ENCODE data around the gene MRPL39. TPM values are rescaled to one million over a fixed set of nuclear protein-coding genes. Genes with fewer than 3 reads are reported as not detected.

The MRPL39 gene
- total and polyA plus RNA-seq, 9 of the 15 experiments (the other 6 are each of a cell fraction or from before 2014, with no cell fraction given) = 65.4 to 247 (median 105) TPM

DNA sequence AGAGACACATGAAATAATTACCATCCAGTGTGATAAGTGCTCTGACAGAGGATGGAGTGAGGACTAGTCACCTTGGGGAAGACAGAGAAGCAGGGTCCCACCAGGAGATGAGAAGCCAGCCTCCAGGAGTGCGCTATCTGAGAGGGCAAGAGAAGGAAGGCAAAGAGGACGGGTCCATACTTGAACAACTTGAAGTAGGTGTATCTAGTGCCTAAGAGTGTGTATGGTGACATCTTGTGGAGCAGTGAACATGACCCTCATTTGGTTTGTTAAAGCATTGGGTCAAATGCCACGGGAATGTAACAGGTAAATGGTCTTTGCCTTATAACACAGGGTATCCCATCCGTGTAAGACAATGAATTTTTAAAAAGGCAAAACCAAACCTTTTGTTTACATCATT, 39.8 kb downstream of the MRPL39 start:
- TF ChIP-seq WHSC1 (IDR thresholded peaks at IDR 0.05; ENCODE audit: low read length) (no peak), PTRF (tag; IDR thresholded peaks at IDR 0.05) (no peak), ZSCAN32 (CRISPR knock-in tag; IDR thresholded peaks at IDR 0.05) (no peak), PML (IDR thresholded peaks at IDR 0.05; ENCODE audit: low read length) (no peak), HOXB6 (CRISPR knock-in tag; IDR thresholded peaks at IDR 0.05; ENCODE audit: borderline replicate concordance) (no peak), PKNOX1 (IDR thresholded peaks at IDR 0.05) (no peak), HNRNPH1 (optimal IDR thresholded peaks at IDR 0.05; ENCODE audit: low read depth, low read length) (no peak), SNRNP70 (optimal IDR thresholded peaks at IDR 0.05; ENCODE audit: low read depth, low read length) (no peak)
- TF ChIP-seq, protein P1, sequence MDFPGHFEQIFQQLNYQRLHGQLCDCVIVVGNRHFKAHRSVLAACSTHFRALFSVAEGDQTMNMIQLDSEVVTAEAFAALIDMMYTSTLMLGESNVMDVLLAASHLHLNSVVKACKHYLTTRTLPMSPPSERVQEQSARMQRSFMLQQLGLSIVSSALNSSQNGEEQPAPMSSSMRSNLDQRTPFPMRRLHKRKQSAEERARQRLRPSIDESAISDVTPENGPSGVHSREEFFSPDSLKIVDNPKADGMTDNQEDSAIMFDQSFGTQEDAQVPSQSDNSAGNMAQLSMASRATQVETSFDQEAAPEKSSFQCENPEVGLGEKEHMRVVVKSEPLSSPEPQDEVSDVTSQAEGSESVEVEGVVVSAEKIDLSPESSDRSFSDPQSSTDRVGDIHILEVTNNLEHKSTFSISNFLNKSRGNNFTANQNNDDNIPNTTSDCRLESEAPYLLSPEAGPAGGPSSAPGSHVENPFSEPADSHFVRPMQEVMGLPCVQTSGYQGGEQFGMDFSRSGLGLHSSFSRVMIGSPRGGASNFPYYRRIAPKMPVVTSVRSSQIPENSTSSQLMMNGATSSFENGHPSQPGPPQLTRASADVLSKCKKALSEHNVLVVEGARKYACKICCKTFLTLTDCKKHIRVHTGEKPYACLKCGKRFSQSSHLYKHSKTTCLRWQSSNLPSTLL (IDR thresholded peaks at IDR 0.05) = no peak
- H2AFZ ChIP-seq (ENCODE audit: low read depth, low read length) = no peak overlapping the region
- no TSS peak for BruUV-seq (replicated peaks)
- H3K27me3 ChIP-seq (ENCODE audit: control insufficient read depth in 2 of 2, insufficient read depth in 2 of 2, low read length in 2 of 2) = no peaks in the 10 kb centered on the region
- no peak for FAIRE-seq
- H3K4me3 ChIP-seq = no peak overlapping the region
- WGBS (ENCODE audit: insufficient coverage, low coverage, missing lambda C conversion rate) = 17% methylated on average over 4 of the region's 4 CpGs
- POLR2A ChIA-PET = no interaction called here
- no peak overlapping the region for H3K9ac ChIP-seq (ENCODE audit: insufficient read depth in 1 of 2, low read depth in 2 of 2, low read length in 2 of 2)
- intact Hi-C loops (cut with micrococcal nuclease) (no loop called here), in situ Hi-C loops (cut with MboI) (no loop called here)
- no peak for DNase-seq (ENCODE audit: extremely low read depth in 1 of 4, low spot score in 3 of 4)
- no peaks in the 10 kb centered on the region for H3K79me2 ChIP-seq (ENCODE audit: control insufficient read depth, insufficient read depth, low read length)
- no peaks in the 10 kb centered on the region for H3K9me1 ChIP-seq (ENCODE audit: control insufficient read depth, insufficient read depth, low read length)
- CTCF ChIA-PET (ENCODE audit: low intra/inter-chr PET ratio) = no interaction called here
- H3K4me1 ChIP-seq (replicated peaks in 1 of 2; ENCODE audit: control insufficient read depth in 2 of 2, insufficient read depth in 2 of 2, low read length in 2 of 2) = no peaks in the 10 kb centered on the region
- H4K20me1 ChIP-seq (replicated peaks; ENCODE audit: control insufficient read depth, insufficient read depth, low read length) = no peaks in the 10 kb centered on the region
- peaks cover 3% of the 10 kb centered on the region; the same call in 1 of the 3 replicates for H3K36me3 ChIP-seq (ENCODE audit: control insufficient read depth, insufficient read depth, low read length)
- H3K4me2 ChIP-seq (ENCODE audit: insufficient read depth, low read length) = no peak overlapping the region
- ATAC-seq = peak; percentile 47; the same call in 2 of the 3 replicates
- no peaks in the 10 kb centered on the region for H3K9me3 ChIP-seq (replicated peaks; ENCODE audit: control insufficient read depth, insufficient read depth, low read depth, low read length)
- H3K27ac ChIP-seq (ENCODE audit: extremely low read depth, low read depth, low read length) = no peak overlapping the region
